ENCODE data around the gene CALU. TPM values are rescaled to one million over a fixed set of nuclear protein-coding genes. Genes with fewer than 3 reads are reported as not detected.

The CALU gene
- total RNA-seq, 3 donors from 2014 or later: 46.0 to 47.7 (median 46.4) TPM

DNA sequence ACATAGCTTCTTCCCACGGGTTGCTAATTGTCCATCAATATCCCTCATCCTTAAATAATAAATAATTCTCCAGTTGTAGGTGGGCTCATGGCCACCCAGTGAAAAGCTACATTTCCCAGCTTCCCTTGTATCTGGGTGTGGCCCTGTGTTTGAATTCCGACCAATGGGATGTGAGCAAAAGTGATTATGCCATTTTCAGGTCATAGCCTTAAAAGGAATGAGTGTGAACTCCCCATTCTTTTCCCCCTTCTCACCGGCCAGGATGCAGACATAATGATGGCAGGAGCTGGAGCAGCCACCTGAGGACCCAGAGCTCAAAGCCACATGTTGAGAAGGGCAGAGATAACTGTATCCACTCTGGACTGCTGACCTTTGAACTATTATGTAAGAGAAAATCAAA lies 30.3 kb upstream of the CALU start:
- no peaks in the 10 kb centered on the region for H3K9me3 Mint-ChIP-seq
- DNase-seq (no peak), ATAC-seq (no peak)
- H3K36me3 Mint-ChIP-seq (ENCODE audit: insufficient read depth): no peaks in the 10 kb centered on the region
- no peaks in the 10 kb centered on the region for H3K4me1 Mint-ChIP-seq (ENCODE audit: low read depth)
- no peak overlapping the region for H3K4me3 Mint-ChIP-seq
- no peaks in the 10 kb centered on the region for H3K27me3 Mint-ChIP-seq (ENCODE audit: low read depth)

DNA sequence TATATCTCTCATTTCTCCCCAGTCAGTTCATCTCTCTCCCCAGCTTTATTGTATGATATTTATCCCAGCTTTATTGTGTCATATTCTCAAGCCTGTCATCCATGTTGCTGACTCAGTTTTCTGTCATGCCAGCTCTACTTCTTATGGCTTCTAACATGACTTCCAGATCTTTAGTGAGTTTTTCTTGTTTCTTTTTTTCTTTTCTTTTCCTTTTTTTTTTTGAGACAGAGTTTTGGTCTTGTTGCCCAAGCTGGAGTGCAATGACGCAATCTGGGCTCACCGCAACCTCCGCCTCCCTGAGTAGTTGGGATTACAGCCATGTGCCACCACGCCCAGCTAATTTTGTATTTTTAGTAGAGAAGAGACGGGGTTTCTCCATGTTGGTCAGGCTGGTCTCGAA lies 28.7 kb upstream of the CALU start:
- DNase-seq (no peak), ATAC-seq (no peak)
- Mint-ChIP-seq H3K27me3 (ENCODE audit: low read depth) (no peaks in the 10 kb centered on the region), H3K9me3 (no peaks in the 10 kb centered on the region), H3K36me3 (ENCODE audit: insufficient read depth) (no peaks in the 10 kb centered on the region), H3K4me1 (ENCODE audit: low read depth) (no peaks in the 10 kb centered on the region), H3K4me3 (no peak overlapping the region)

DNA sequence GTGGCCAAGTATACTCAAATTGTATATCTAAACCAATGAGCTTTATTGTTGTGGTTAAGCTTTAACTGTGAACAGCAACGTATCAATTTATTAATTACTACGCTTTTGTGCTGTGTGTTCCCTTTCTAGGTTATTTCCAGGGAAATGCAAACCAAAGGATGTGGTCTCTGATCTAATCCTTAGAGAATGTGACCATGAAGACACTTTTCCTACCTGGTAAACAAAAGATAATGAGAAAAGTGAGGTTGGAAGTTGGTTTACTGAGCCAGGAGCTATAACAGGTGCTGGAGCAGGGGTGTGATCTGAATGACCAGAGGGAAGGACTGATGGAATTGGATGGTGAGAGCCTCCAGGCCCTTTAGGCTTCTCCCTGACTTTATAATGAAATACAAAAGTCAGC lies 25.4 kb upstream of the CALU start:
- H3K4me1 Mint-ChIP-seq (ENCODE audit: low read depth): no peaks in the 10 kb centered on the region
- DNase-seq (no peak), ATAC-seq (no peak)
- no peak overlapping the region for H3K4me3 Mint-ChIP-seq
- no peaks in the 10 kb centered on the region for H3K9me3 Mint-ChIP-seq
- H3K36me3 Mint-ChIP-seq (ENCODE audit: insufficient read depth): no peaks in the 10 kb centered on the region
- peaks cover 3% of the 10 kb centered on the region for H3K27me3 Mint-ChIP-seq (ENCODE audit: low read depth)

DNA sequence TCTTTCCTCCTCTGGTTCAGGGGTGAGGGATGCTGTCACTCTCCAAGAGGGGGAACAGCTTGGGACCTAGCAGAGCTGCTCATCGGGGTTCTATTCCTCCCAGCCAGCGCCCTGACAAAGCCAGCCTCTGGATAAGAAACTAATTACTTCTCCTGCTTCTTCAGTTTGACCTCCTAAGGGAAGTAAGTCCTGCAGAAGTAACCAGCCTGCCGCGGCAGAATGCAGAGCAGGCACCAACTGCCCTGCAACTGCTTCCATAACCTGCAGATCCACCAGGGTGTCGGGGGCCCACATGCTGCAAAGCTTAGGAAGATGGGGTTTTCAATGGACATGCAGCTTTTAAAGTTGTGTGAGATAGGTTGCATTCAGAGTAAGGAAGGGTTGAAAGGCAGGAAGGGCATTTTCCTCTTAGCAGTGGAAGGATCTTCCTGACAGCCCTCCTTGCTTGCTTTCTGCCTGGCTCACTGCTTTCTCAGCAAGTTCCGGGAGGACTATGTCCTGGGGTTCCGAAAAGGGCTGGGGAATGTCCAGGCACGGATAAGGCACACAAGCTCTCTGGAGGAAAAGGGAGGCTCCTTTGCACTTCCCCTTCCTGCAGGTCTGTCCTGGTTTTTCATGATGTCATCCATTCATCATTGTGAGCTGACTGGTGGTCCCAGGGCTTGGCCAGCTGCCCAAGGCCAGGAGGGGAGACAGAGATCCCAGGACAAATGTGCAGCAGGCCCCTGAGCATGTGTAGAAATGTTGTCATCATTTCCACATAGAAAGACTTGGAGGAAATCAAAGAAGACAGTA lies 24.3 kb upstream of the CALU start:
- no peak overlapping the region for H3K4me3 Mint-ChIP-seq
- ATAC-seq: no peak
- no peaks in the 10 kb centered on the region for H3K4me1 Mint-ChIP-seq (ENCODE audit: low read depth)
- no peaks in the 10 kb centered on the region for H3K36me3 Mint-ChIP-seq (ENCODE audit: insufficient read depth)
- no peaks in the 10 kb centered on the region for H3K9me3 Mint-ChIP-seq
- no peak for DNase-seq
- H3K27me3 Mint-ChIP-seq (ENCODE audit: low read depth): peaks cover 3% of the 10 kb centered on the region

DNA sequence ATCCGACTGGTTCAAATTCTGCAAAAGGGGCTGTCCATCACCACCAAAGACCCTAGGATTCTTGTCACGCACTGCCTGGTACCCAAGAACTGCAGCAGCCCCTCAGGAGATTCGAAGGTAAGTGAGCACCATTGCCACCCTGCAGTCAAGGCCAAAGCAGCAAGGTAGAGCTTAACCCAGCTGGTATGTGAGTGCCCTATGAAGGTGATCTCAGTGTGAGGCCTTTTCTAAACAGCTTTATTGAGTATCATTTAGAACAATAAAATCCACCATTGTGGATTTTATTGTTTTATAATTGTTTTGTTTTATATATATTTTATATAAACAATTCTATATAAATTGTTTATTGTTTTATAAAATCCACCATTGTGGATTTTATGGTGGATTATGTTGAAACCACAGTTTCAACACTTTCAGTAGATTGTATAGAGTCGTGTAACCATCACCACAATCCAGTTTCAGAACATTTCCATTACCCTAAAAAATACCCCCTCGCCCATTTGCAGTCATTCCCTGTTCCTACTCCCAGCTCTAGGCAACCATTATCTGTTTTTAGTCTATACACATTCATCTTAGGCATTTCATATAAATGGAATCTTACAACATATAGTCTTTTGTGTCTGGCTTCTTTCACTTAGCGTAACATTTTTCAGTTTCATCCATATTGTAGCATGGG lies 20.1 kb upstream of the CALU start:
- DNase-seq (no peak), ATAC-seq (no peak)
- no peak overlapping the region for H3K4me3 Mint-ChIP-seq
- H3K27me3 Mint-ChIP-seq (ENCODE audit: low read depth): peaks cover 10% of the 10 kb centered on the region
- H3K9me3 Mint-ChIP-seq: no peaks in the 10 kb centered on the region
- H3K4me1 Mint-ChIP-seq (ENCODE audit: low read depth): no peaks in the 10 kb centered on the region
- no peaks in the 10 kb centered on the region for H3K36me3 Mint-ChIP-seq (ENCODE audit: insufficient read depth)

DNA sequence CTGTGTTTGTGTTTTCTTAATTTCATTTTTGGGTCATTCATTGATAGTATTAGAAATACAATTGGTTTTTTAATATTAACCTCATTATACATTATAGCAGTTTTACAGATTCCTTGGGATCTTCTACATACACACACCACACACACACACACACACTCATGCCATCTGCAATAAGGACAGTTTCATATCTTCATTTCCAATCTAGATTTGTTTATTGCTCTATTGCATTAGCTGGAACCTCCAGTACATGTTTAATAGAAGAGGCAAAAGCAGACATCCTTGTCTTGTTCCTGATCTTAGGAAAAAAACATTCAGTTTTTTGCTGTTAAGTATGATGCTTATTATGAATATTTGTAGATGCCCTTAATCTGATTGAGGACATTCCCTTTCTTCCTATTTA lies 17.8 kb upstream of the CALU start:
- Mint-ChIP-seq H3K36me3 (ENCODE audit: insufficient read depth) (no peaks in the 10 kb centered on the region), H3K4me1 (ENCODE audit: low read depth) (no peaks in the 10 kb centered on the region), H3K27me3 (ENCODE audit: low read depth) (peaks cover 7% of the 10 kb centered on the region), H3K4me3 (no peak overlapping the region), H3K9me3 (no peaks in the 10 kb centered on the region)
- no peak for DNase-seq
- no peak for ATAC-seq

DNA sequence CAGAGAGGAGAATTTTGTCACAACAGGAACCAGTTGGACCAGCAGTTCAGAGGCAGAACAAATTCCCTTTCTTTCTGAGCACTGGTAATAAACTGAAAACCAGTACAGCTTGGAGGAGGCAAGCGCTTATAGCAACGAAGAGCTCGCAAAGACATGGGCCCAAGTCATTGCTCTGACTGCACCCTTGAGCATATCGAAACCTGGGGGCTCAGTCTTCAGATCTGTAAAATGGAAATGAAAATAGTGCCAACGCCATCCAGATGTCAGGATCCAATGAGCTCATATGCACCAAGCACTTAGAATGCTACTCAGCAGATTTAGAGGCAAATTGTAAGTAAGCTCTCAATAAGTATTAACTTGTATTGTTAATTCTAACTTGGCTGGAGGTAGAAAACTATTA lies 14.4 kb upstream of the CALU start:
- ATAC-seq: no peak
- Mint-ChIP-seq H3K36me3 (ENCODE audit: insufficient read depth) (no peaks in the 10 kb centered on the region), H3K4me3 (no peak overlapping the region), H3K9me3 (no peaks in the 10 kb centered on the region), H3K4me1 (ENCODE audit: low read depth) (no peaks in the 10 kb centered on the region), H3K27me3 (ENCODE audit: low read depth) (peaks cover 13% of the 10 kb centered on the region)
- no peak for DNase-seq

DNA sequence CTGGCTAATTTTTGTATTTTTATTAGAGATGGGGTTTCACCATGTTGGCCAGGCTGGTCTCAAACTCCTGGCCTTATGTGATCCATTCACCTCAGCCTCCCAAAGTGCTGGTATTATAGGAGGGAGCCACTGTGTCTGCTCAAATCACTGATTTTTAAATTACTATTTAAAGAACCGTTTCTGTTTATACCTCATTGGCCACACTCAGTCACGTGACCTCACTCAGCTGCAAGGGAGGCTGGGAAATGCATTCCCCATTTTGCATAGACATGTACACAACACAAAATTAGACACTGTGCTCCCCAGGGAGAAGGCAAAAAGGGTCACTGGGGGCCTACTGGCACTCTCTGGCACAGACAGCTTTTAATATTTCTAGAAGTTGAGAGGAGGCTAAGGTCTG lies 13.6 kb upstream of the CALU start:
- Mint-ChIP-seq H3K27me3 (ENCODE audit: low read depth) (peaks cover 15% of the 10 kb centered on the region), H3K36me3 (ENCODE audit: insufficient read depth) (no peaks in the 10 kb centered on the region), H3K9me3 (no peaks in the 10 kb centered on the region), H3K4me3 (no peak overlapping the region), H3K4me1 (ENCODE audit: low read depth) (no peaks in the 10 kb centered on the region)
- DNase-seq (no peak), ATAC-seq (no peak)

DNA sequence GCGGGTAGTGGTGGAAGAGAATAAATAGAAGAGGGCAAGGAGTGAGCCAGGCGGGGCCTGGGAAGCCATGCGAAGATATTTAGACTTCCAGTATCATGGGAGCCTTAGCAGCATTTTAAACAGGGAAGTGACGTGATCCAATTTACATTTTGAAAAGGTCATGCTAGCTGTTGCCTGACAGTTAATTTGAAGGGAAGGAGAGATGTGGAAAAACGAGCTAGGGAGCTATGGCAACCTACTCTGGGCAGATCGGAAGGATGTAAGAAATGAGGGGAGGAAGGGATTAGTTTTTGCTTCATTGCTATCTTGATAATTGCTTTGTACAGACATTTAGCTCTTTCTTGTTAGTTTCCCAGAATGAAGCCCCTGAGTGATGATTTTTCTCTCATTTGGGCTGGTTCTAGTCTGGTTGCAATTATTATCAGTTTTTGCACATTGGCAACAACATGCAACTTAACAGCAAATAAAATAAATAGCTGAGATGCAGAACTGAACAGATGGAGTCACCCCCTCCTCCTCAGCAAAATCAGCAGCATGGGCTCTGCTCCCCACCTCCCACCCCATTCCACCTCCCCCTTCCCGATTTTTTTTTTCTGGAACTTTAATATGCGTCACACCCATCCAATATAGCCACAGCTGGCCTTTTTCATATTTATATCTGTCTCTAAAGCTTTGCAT lies 13.0 kb upstream of the CALU start:
- Mint-ChIP-seq H3K4me3 (no peak overlapping the region), H3K27me3 (ENCODE audit: low read depth) (peaks cover 18% of the 10 kb centered on the region), H3K4me1 (ENCODE audit: low read depth) (no peaks in the 10 kb centered on the region), H3K9me3 (no peaks in the 10 kb centered on the region), H3K36me3 (ENCODE audit: insufficient read depth) (no peaks in the 10 kb centered on the region)
- DNase-seq: no peak
- ATAC-seq: no peak

DNA sequence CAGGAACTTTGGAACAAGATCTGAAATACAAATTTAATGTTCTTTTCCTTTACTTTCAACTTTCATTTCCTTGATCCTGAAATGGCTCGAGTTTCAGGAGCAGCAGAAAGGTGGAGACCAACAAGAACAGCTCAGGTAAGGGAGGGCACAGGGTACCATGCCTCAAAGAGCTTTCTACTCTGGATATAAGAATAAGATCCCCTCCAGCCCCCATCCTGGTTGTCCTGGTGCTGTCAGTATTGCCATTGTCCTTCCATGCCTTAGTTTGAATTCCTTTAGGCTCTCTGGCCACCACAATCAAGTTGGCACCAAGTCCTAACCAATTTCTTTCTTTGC lies 12.5 kb upstream of the CALU start:
- no peak for DNase-seq
- Mint-ChIP-seq H3K9me3 (no peaks in the 10 kb centered on the region), H3K4me3 (no peak overlapping the region), H3K4me1 (ENCODE audit: low read depth) (no peaks in the 10 kb centered on the region), H3K27me3 (ENCODE audit: low read depth) (peaks cover 21% of the 10 kb centered on the region), H3K36me3 (ENCODE audit: insufficient read depth) (no peaks in the 10 kb centered on the region)
- no peak for ATAC-seq

DNA sequence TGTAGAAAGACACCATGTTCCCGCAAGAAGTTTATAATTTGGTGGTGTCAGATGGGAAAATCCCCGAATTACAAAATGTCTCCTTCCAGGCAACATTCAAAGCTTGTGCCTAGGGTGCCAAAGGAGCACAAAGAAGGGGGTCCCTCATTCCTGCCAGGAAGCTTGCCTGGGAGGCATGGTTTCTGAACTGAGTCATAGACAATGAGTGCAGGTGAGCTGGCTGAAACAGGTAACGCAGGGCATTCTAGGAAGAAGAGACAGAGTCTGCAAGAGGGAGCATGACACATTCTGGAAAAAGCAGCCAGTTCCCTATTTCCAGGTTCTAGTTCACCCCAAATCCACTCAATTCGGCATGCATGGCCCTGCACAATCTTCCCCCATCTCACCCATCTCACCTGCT lies 11.9 kb upstream of the CALU start:
- peaks cover 20% of the 10 kb centered on the region for H3K27me3 Mint-ChIP-seq (ENCODE audit: low read depth)
- no peak for DNase-seq
- H3K36me3 Mint-ChIP-seq (ENCODE audit: insufficient read depth): no peaks in the 10 kb centered on the region
- no peak for ATAC-seq
- H3K9me3 Mint-ChIP-seq: no peaks in the 10 kb centered on the region
- H3K4me1 Mint-ChIP-seq (ENCODE audit: low read depth): no peaks in the 10 kb centered on the region
- H3K4me3 Mint-ChIP-seq: no peak overlapping the region

DNA sequence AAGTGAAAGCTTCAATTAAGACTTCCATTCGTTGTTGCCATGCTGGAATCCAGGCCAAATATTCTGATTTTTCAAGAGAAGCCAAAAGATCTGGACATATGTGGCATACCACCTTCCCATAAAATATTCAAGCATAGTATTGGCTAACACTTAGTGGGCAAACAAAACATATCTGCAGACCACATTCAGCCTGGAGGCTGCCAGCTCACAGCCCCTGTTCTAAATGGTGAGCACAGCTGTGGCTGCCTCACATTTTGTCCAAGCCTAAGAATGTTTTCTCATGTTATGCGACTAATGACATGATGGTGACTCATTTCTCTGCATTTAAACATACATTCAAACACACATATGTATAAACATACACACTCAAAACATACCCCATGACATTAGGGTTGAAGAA lies 10.6 kb upstream of the CALU start:
- H3K27me3 Mint-ChIP-seq (ENCODE audit: low read depth): peaks cover 15% of the 10 kb centered on the region
- H3K4me1 Mint-ChIP-seq (ENCODE audit: low read depth): no peaks in the 10 kb centered on the region
- no peak for ATAC-seq
- no peak overlapping the region for H3K4me3 Mint-ChIP-seq
- H3K9me3 Mint-ChIP-seq: no peaks in the 10 kb centered on the region
- no peak for DNase-seq
- H3K36me3 Mint-ChIP-seq (ENCODE audit: insufficient read depth): no peaks in the 10 kb centered on the region

DNA sequence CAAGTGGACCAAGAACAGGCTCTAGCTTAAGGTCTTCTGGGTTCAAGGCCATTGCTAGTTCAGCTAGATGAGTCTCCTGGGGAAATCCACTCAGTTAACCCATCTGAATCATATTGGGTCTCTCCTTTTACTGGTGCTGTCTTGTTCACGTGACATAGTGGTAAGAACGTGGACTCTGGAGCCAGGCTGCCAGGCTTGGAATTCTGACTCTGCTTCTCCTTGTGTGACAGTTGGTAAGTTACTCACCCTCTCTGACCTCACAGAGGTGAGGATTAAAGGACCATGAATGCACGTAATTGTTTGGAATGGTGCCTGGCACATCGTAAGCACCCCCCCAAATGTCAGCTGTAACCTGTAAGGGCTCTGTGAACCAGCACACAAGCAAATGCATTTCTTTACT lies 9.7 kb upstream of the CALU start:
- H3K4me1 Mint-ChIP-seq (ENCODE audit: low read depth): no peaks in the 10 kb centered on the region
- ATAC-seq (no peak), DNase-seq (no peak)
- no peaks in the 10 kb centered on the region for H3K36me3 Mint-ChIP-seq (ENCODE audit: insufficient read depth)
- no peaks in the 10 kb centered on the region for H3K9me3 Mint-ChIP-seq
- peaks cover 15% of the 10 kb centered on the region for H3K27me3 Mint-ChIP-seq (ENCODE audit: low read depth)
- no peak overlapping the region for H3K4me3 Mint-ChIP-seq

DNA sequence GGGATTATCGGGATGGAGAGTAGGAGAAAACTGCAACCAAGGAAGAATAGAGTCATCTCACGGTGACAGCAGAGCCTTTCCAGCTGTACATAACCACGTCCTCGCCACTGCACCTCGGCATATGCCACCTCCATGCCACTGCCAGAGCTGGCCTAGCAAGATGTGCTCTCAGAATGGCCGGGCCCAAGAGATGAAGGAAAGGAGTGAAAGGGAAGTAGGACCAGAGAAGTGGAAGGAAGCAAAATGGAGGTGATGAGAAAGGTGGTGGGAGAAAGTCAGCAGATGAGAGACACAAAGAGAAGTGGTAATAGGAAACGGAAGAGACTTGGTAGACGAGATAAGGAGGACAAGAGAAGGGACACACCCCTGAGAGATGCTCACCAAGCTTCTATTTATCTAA lies 8.0 kb upstream of the CALU start:
- Mint-ChIP-seq H3K4me3 (no peak overlapping the region), H3K27me3 (ENCODE audit: low read depth) (peaks cover 15% of the 10 kb centered on the region), H3K4me1 (ENCODE audit: low read depth) (no peaks in the 10 kb centered on the region), H3K9me3 (no peaks in the 10 kb centered on the region), H3K36me3 (ENCODE audit: insufficient read depth) (no peaks in the 10 kb centered on the region)
- no peak for ATAC-seq
- no peak for DNase-seq

Measured in activated T-cell treated with anti-CD3 and anti-CD28 coated beads, Interleukin-2, amount 50 U/mL, for 4 hours (primary cell).